GM12864 (cell line): Measurements from ENCODE around the gene SEMA5B.

Experiments used
- DNase-seq: peaks from one replicate; pipeline ENCODE4 v3.0.0-alpha.2; 2011; ENCODE audit warnings: low read depth
- H3K4me3 ChIP-seq: 2 replicates; pipeline ENCODE4 v1.5.1; 2011; ENCODE audit warnings: mild to moderate bottlenecking, low read depth, low read length, control low read depth
- TF ChIP-seq, protein P1 (sequence below): IDR thresholded peaks from 2 replicates; pipeline ENCODE4 v1.5.1; 2011; ENCODE audit warnings: low read depth, mild to moderate bottlenecking, moderate library complexity, low read length, control low read depth, inconsistent platforms; ENCODE audit errors: missing control alignments

Gene SEMA5B

DNA sequence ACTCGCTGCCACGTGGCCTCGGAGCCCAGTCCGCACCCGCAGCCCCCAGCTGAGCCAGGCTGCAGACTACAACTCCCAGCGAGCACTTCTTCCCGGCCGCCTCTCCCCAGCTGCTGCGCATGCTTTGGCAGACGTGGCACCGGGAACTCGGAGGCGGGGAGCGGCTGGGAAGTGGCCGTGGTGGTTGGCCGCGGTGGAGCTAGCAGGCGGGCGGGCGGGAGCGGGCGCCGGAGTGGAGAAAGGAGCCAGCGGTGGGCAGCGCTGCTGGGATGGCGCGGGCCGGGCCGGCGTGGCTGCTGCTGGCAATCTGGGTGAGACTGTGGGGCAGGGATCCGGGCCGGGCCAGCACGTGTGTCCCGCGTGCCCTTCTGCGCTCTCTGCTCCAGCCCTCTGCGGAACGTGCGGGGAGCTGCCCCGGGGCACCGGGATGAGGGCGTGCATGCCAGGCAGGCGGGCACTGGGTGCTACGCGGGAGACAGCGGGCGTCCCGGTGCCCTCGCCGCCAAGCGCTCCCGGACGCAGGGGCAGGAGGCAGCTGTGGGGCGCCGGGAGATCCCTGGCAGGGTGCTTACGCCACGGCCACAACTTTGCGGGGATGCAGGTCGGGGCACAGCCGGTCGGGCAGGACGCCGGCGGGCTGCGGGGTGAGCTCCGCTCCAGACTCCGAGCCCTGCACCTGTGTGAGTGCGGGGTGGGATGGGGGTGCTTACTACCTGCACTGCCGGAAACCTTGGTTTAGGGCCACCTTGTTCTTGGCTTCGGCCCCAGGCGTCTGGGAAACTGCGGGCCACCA is 39.5 kb upstream of the SEMA5B start, which contains the start of gene PDIA5:
Gene PDIA5, plus strand, starts transcription at position 130 of the 793 bp plus-strand sequence. Its CDS starts 140 bp downstream, at position 270.
- peak; percentile 53 for DNase-seq
- TF ChIP-seq, protein P1, sequence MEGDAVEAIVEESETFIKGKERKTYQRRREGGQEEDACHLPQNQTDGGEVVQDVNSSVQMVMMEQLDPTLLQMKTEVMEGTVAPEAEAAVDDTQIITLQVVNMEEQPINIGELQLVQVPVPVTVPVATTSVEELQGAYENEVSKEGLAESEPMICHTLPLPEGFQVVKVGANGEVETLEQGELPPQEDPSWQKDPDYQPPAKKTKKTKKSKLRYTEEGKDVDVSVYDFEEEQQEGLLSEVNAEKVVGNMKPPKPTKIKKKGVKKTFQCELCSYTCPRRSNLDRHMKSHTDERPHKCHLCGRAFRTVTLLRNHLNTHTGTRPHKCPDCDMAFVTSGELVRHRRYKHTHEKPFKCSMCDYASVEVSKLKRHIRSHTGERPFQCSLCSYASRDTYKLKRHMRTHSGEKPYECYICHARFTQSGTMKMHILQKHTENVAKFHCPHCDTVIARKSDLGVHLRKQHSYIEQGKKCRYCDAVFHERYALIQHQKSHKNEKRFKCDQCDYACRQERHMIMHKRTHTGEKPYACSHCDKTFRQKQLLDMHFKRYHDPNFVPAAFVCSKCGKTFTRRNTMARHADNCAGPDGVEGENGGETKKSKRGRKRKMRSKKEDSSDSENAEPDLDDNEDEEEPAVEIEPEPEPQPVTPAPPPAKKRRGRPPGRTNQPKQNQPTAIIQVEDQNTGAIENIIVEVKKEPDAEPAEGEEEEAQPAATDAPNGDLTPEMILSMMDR, result no peak
- H3K4me3 ChIP-seq, result peak within 1 kb of the TSS; percentile 96

DNA sequence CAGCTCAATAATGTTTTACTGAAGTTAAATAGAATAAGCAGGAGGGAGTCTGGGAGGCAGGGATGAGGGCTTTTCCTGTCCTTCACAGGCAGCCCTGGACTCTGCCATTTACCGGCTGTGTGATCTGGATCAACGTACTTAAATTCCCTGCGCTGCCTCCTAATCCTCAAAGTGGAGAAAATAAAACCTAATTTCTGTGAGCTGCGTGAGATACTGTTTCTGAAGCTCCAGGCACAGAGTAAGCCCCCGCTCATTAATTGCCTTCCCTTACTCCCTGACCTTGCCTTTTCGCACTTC is 39.0 kb upstream of the SEMA5B start:
- TF ChIP-seq, protein P1, result no peak
- no peak for DNase-seq
- H3K4me3 ChIP-seq, result peak overlapping the region; percentile 96

DNA sequence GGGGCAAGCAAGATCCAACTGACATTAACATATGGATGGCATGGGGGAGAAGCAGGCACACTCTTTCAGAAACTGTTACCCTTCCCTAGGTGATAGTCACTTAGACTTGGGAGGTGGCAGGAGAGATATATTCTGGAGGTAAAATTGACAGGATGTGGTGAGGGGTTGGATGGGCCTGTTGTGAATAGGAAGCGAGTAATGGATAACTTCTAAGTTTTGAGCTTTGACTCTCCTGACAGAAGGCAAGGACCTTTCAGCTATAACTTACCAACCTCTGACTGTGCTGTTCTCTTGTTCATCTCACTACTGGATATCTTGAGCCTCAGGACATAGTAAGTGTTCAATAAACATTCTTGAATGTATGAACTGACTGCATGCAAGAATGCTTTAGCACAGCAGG is 37.4 kb upstream of the SEMA5B start:
- TF ChIP-seq, protein P1, result no peak
- H3K4me3 ChIP-seq, result no peak overlapping the region
- no peak for DNase-seq

DNA sequence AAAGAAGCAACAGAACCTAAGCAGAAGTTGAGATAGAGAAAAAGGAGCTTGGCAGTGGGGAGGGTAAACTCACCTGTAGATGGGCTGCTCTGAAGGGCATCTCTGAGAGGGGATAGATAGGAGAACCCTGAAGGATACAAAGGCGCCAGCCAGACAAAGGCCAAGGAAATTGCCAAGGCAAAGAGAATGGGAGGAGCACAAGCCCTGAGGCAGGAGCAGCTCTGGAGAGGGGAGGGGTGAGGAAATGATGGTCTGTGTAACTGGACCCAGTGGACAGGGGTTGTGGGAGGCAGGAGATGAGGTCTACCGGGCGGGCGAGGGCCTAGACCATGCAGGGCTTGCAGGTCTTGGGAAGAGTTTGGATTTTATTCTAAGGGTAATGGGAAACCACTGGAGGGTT is 36.9 kb upstream of the SEMA5B start:
- H3K4me3 ChIP-seq, result no peak overlapping the region
- TF ChIP-seq, protein P1, result no peak
- DNase-seq, result no peak

DNA sequence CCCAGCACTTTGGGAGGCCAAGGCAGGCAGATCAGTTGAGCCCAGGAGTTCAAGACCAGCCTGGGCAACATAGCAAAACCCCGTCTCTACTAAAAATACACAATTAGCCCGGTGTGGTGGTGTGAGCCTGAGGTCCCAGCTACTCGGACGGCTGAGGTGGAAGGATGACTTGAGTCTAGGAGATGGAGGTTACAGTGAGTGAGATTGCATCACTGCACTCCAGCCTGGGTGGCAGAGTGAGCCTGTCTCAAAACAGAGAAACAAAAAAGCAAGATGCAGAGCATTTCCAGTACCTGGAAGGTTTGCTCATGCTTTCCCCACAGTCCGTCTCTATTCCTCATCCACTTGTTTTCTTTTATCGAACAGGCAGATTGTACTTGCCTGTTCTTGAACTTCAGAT is 35.5 kb upstream of the SEMA5B start:
- H3K4me3 ChIP-seq, result no peak overlapping the region
- TF ChIP-seq, protein P1, result no peak
- DNase-seq, result no peak

DNA sequence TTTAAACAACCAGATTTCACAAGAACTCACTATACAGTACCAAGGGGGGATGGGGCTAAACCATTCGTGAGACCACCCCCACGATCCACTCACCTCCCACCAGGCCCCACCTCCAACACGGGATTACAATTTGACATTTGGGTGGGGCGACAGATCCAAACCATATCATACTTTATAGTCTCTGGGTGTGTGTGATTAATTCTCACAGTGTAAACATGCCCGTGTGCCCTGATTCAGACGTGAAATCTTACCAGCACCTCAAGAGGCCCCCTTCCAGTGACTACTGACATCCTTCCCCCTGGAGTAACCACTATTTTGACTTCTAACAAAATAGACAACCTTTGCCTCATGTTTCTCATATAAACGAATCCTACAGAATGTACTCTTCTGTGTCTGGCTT is 34.3 kb upstream of the SEMA5B start:
- TF ChIP-seq, protein P1, result no peak
- no peak overlapping the region for H3K4me3 ChIP-seq
- DNase-seq, result no peak

DNA sequence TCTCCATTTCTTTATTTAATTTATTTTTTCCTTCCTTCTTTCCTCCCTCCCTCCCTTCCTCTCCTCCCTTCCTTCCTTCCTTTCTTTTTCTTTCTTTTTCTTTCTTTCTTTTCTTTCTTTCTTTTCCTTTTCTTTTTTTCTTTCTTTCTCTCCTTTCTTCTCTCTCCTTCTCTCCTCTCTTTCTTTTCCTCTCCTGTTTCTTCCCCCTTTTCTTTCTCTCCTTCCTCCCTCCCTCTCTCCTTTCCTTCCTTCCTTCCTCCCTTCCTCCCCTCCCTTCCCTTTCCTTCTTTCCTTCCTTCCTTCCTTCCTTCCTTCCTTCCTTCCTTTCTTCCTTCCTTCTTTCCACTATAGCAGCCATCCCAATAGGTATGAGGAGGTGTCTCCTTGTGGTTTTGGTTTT is 32.5 kb upstream of the SEMA5B start:
- no peak overlapping the region for H3K4me3 ChIP-seq
- no peak for DNase-seq

More for the DNA sequence above, 32.5 kb upstream of the SEMA5B start:
- TF ChIP-seq, protein P1, result no peak
